ENCODE measurements around the gene LRRC49.
A peak's percentile ranks its signal among the peaks of the same experiment; 100 is the strongest.

LRRC49 gene

GRCh38 chr15:70863450-70864218 lies 29.0 kb upstream of the LRRC49 start:
- TF ChIP-seq REST (IDR thresholded peaks at IDR 0.05; ENCODE audit: insufficient read depth in 1 of 2, low read depth in 2 of 2, low read length in 2 of 2) (no peak), FOXP2 (optimal IDR thresholded peaks at IDR 0.05; ENCODE audit: borderline replicate concordance, extremely low read depth, extremely low read length, insufficient read depth) (no peak), SIN3A (IDR thresholded peaks at IDR 0.05; ENCODE audit: borderline replicate concordance, insufficient read depth, low read length) (no peak), TAF1 (IDR thresholded peaks at IDR 0.05; ENCODE audit: borderline replicate concordance, insufficient read depth, low read length) (no peak), POLR2AphosphoS5 (IDR thresholded peaks at IDR 0.05; ENCODE audit: low read depth, low read length) (no peak)

GRCh38 chr15:70866982-70867641 lies 25.5 kb upstream of the LRRC49 start:
- TF ChIP-seq FOXP2 (optimal IDR thresholded peaks at IDR 0.05; ENCODE audit: borderline replicate concordance, extremely low read depth, extremely low read length, insufficient read depth) (no peak), TAF1 (IDR thresholded peaks at IDR 0.05; ENCODE audit: borderline replicate concordance, insufficient read depth, low read length) (no peak), SIN3A (IDR thresholded peaks at IDR 0.05; ENCODE audit: borderline replicate concordance, insufficient read depth, low read length) (no peak), REST (IDR thresholded peaks at IDR 0.05; ENCODE audit: insufficient read depth in 1 of 2, low read depth in 2 of 2, low read length in 2 of 2) (no peak), POLR2AphosphoS5 (IDR thresholded peaks at IDR 0.05; ENCODE audit: low read depth, low read length) (no peak)

- TF ChIP-seq REST (IDR thresholded peaks at IDR 0.05; ENCODE audit: insufficient read depth in 1 of 2, low read depth in 2 of 2, low read length in 2 of 2) = no peak
Measured at GRCh38 chr15:70867911-70868467, 24.6 kb upstream of the LRRC49 start.

- TF ChIP-seq FOXP2 (optimal IDR thresholded peaks at IDR 0.05; ENCODE audit: borderline replicate concordance, extremely low read depth, extremely low read length, insufficient read depth) = no peak
- TF ChIP-seq POLR2AphosphoS5 (IDR thresholded peaks at IDR 0.05; ENCODE audit: low read depth, low read length) = no peak
- TF ChIP-seq SIN3A (IDR thresholded peaks at IDR 0.05; ENCODE audit: borderline replicate concordance, insufficient read depth, low read length) = no peak
- peak in 1 of 2 experiments; percentile 41; a peak in 1 of 4 replicates for TF ChIP-seq REST (IDR thresholded peaks at IDR 0.05; ENCODE audit: insufficient read depth in 1 of 2, low read depth in 2 of 2, low read length in 2 of 2)
Measured at GRCh38 chr15:70869346-70869745, 23.3 kb upstream of the LRRC49 start.
